ENCODE results near the gene SPSB4.

DNA sequence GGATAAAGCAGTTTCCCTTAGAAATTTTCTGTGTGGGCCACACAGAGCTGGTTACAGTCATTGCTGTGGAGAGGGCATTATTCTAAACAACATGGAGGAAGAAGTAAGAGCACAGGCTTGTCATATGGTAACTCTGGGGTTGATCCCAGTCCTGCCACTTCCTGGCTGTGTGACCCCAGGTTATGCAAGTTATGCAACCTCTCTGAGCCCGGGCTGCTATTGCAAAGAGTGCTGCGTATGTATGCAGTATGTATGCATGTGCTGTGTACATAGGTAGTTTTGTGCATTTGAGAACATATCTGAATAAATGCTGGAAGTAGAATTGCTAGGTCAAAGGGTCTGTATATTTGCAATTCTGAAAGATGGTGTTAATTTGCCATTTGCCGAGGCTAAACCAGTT, 9.2 kb downstream of the SPSB4 start:
- TF ChIP-seq POLR2AphosphoS5 (IDR thresholded peaks at IDR 0.05; ENCODE audit: borderline replicate concordance, low read depth, low read length) (no peak), EZH2 (IDR thresholded peaks at IDR 0.05) (no peak)
